Caco-2 (cell line): ENCODE data around the gene RERE. TPM values are rescaled to one million over a fixed set of nuclear protein-coding genes. Genes with fewer than 3 reads are reported as not detected.
A peak's percentile ranks its signal among the peaks of the same experiment; 100 is the strongest.

ENCODE experiments used
- BruUV-seq: library from RNA; stranded (reverse); fragments of 400-500 nt; replicated peaks from 2 replicates; lab custom pipeline; 2021; lab: Mats Ljungman, UMichigan
- CTCF ChIA-PET: fragments of 300-600 bp; sonication (Branson Sonifier 250); formaldehyde crosslinking; loops from one replicate; lab custom pipeline; 2022; ENCODE audit warnings: antibody characterized with exemption; lab: Charles Lee
- POLR2A ChIA-PET: fragments of 300-600 bp; sonication (Branson Sonifier 250); formaldehyde crosslinking; loops from one replicate; lab custom pipeline; 2022; ENCODE audit warnings: antibody characterized with exemption; lab: Charles Lee
- DNase-seq, 2 experiments: peaks; one replicate each; pipeline versions ENCODE4 v3.0.0 to v3.0.0-alpha.2; 2020 to 2022
- H3K27me3 ChIP-seq: replicated peaks from 2 replicates; pipeline ENCODE4 v1.6.0; 2011; ENCODE audit warnings: low read length; ENCODE audit not compliant: control insufficient read depth, insufficient read depth
- H3K36me3 ChIP-seq: 2 replicates; pipeline ENCODE4 v1.5.1; 2011; ENCODE audit warnings: low read length; ENCODE audit not compliant: control insufficient read depth, insufficient read depth
- H3K4me1 ChIP-seq: fragments of 250-450 bp; sonication (Bioruptor Pico); 2 replicates; pipeline ENCODE4 v1.5.1; 2020; ENCODE audit warnings: mild to moderate bottlenecking
- H3K4me3 ChIP-seq: 2 replicates; pipeline ENCODE4 v1.5.1; 2011; ENCODE audit warnings: low read depth, mild to moderate bottlenecking, control low read depth, low read length
- H3K9me3 ChIP-seq: fragments of 250-450 bp; sonication (Bioruptor Pico); 2 replicates; pipeline ENCODE4 v1.5.1; 2020; ENCODE audit warnings: mild to moderate bottlenecking, moderate library complexity
- H3K27ac Mint-ChIP-seq: one replicate; pipeline ENCODE4 v1.8.0; 2022; ENCODE audit warnings: mixed read lengths; ENCODE audit not compliant: unreplicated experiment
- H3K27me3 Mint-ChIP-seq: one replicate; pipeline ENCODE4 v1.8.0; 2022; ENCODE audit warnings: mixed read lengths; ENCODE audit not compliant: insufficient read depth, unreplicated experiment
- H3K36me3 Mint-ChIP-seq: one replicate; pipeline ENCODE4 v1.8.0; 2022; ENCODE audit warnings: mild to moderate bottlenecking, mixed read lengths; ENCODE audit not compliant: insufficient read depth, unreplicated experiment
- H3K4me1 Mint-ChIP-seq: one replicate; pipeline ENCODE4 v1.8.0; 2022; ENCODE audit warnings: low read depth, mixed read lengths; ENCODE audit not compliant: unreplicated experiment
- H3K4me3 Mint-ChIP-seq: one replicate; pipeline ENCODE4 v1.8.0; 2022; ENCODE audit warnings: mild to moderate bottlenecking, moderate library complexity, mixed read lengths; ENCODE audit not compliant: unreplicated experiment
- H3K9me3 Mint-ChIP-seq: one replicate; pipeline ENCODE4 v1.8.0; 2022; ENCODE audit warnings: mixed read lengths; ENCODE audit not compliant: unreplicated experiment
- CTCF ChIP-seq, 2 experiments: fragments of 200-600 bp in 1 of 2; IDR thresholded peaks; 1 replicate in 1 of 2; 2 replicates in 1 of 2; pipeline versions ENCODE4 v1.5.1 to v1.8.0; 2011 to 2022; ENCODE audit warnings: antibody characterized with exemption in 1 of 2, control low read depth in 1 of 2, inconsistent platforms in 1 of 2, low read depth in 1 of 2, low read length in 1 of 2, mild to moderate bottlenecking in 1 of 2, moderate library complexity in 1 of 2; ENCODE audit not compliant: insufficient read depth in 1 of 2, severe bottlenecking in 1 of 2, unreplicated experiment in 1 of 2
- intact Hi-C: fragments of 100-400 bp; cut with micrococcal nuclease; formaldehyde crosslinking; loops from one replicate; pipeline ENCODE4 v1.10.0; 2022; ENCODE audit not compliant: unreplicated experiment
- total RNA-seq: library from RNA; stranded (reverse); gene quantifications from 2 replicates; pipeline ENCODE4 v1.2.3, GENCODE V29; 2022

Gene RERE
- total RNA-seq, 1 experiment from 2014 or later = 85.2 TPM

- peak; percentile 46 to 55 for DNase-seq
- no peaks in the 10 kb centered on the region for H3K36me3 ChIP-seq
- peak overlapping the region; percentile 67 for H3K27ac Mint-ChIP-seq
- H3K27me3 ChIP-seq = no peaks in the 10 kb centered on the region
- no TSS peak for BruUV-seq
- no peak for TF ChIP-seq CTCF (IDR thresholded peaks at IDR 0.05; ENCODE audit: insufficient read depth in 1 of 2, low read depth in 1 of 2, low read length in 1 of 2, severe bottlenecking in 1 of 2, unreplicated experiment in 1 of 2)
- ChIA-PET POLR2A (no interaction called here), CTCF (interaction anchor here (0.6 to 1.1 kb wide), 2 partner anchors 167 to 285 kb away, joined by 3 to 4 read pairs; no protein-coding TSS in a partner anchor)
- no peaks in the 10 kb centered on the region for H3K9me3 Mint-ChIP-seq
- no peaks in the 10 kb centered on the region for H3K9me3 ChIP-seq
- no peak overlapping the region for H3K4me3 ChIP-seq
- H3K27me3 Mint-ChIP-seq = no peaks in the 10 kb centered on the region
- H3K4me3 Mint-ChIP-seq = no peak overlapping the region
- no peaks in the 10 kb centered on the region for H3K36me3 Mint-ChIP-seq
- H3K4me1 ChIP-seq = peaks cover 69% of the 10 kb centered on the region
- intact Hi-C loops = loop anchor here (5.0 kb wide), 2 partner anchors 63 to 138 kb away; no protein-coding TSS in a partner anchor
- peaks cover 33% of the 10 kb centered on the region for H3K4me1 Mint-ChIP-seq
These were observed 253.4 kb downstream of the RERE start for GRCh38 chr1:8563944-8564537.

GRCh38 chr1:8562881-8563865, 254.3 kb downstream of the RERE start:
- no peak overlapping the region for H3K4me3 ChIP-seq
- Mint-ChIP-seq H3K4me1 (peaks cover 33% of the 10 kb centered on the region), H3K4me3 (no peak overlapping the region), H3K36me3 (peaks cover 2% of the 10 kb centered on the region), H3K27ac (peak overlapping the region; percentile 65), H3K9me3 (no peaks in the 10 kb centered on the region), H3K27me3 (no peaks in the 10 kb centered on the region)
- H3K9me3 ChIP-seq = no peaks in the 10 kb centered on the region
- no peaks in the 10 kb centered on the region for H3K36me3 ChIP-seq
- TF ChIP-seq CTCF (IDR thresholded peaks at IDR 0.05; ENCODE audit: insufficient read depth in 1 of 2, low read depth in 1 of 2, low read length in 1 of 2, severe bottlenecking in 1 of 2, unreplicated experiment in 1 of 2) = no peak
- intact Hi-C loops = loop anchor here (5.0 kb wide), 2 partner anchors 64 to 139 kb away; no protein-coding TSS in a partner anchor
- ChIA-PET POLR2A (no interaction called here), CTCF (interaction anchor here (1.1 to 1.8 kb wide), 2 partner anchors 107 to 286 kb away, joined by 4 to 5 read pairs; no protein-coding TSS in a partner anchor)
- BruUV-seq = no TSS peak
- H3K4me1 ChIP-seq = peaks cover 66% of the 10 kb centered on the region
- DNase-seq = no peak
- no peaks in the 10 kb centered on the region for H3K27me3 ChIP-seq

DNA sequence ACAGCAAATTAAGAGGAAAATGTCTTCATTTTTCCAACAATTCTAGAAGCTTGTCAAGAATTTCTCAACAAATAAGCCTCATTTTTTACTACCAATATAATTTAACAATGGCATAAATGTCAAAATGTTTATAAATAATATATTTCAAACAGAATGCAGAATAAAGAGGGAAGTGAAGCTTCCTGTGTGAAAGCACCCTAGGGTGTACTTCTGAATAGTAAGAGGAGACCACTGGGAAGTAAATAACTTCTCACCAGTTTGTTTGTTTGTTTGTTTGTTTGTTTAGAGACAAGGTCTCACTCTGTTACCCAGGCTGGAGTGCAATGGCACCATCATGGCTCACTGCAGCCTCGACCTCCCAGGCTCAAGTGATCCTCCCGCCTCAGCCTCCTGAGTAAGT, 255.2 kb downstream of the RERE start:
- H3K36me3 ChIP-seq = no peaks in the 10 kb centered on the region
- peaks cover 57% of the 10 kb centered on the region for H3K4me1 ChIP-seq
- H3K4me3 ChIP-seq = no peak overlapping the region
- H3K27me3 ChIP-seq = no peaks in the 10 kb centered on the region
- Mint-ChIP-seq H3K27ac (no peak overlapping the region), H3K27me3 (no peaks in the 10 kb centered on the region), H3K9me3 (no peaks in the 10 kb centered on the region), H3K4me3 (no peak overlapping the region), H3K36me3 (peaks cover 6% of the 10 kb centered on the region), H3K4me1 (peaks cover 31% of the 10 kb centered on the region)
- intact Hi-C loops = loop anchor here (5.0 kb wide), 2 partner anchors 65 to 140 kb away; no protein-coding TSS in a partner anchor
- CTCF ChIA-PET = interaction anchor here (1.4 to 2.3 kb wide), 3 partner anchors 9 to 164 kb away, joined by 4 to 13 read pairs (median 5); no protein-coding TSS in a partner anchor
- no peaks in the 10 kb centered on the region for H3K9me3 ChIP-seq
- DNase-seq = no peak
- no TSS peak for BruUV-seq
- POLR2A ChIA-PET = interaction anchor here (1.3 kb wide), 1 partner anchor 10 kb away, joined by 3 read pairs; no protein-coding TSS in a partner anchor
- no peak for TF ChIP-seq CTCF (IDR thresholded peaks at IDR 0.05; ENCODE audit: insufficient read depth in 1 of 2, low read depth in 1 of 2, low read length in 1 of 2, severe bottlenecking in 1 of 2, unreplicated experiment in 1 of 2)
